Mononuclear cell (primary cell): ENCODE measurements around the gene WBP1L. TPM values are rescaled to one million over a fixed set of nuclear protein-coding genes. Genes with fewer than 3 reads are reported as not detected.

Experiments used
- H3K27me3 ChIP-seq: 2 replicates; pipeline ENCODE4 v1.6.0; 2011; ENCODE audit warnings: low read length, control low read depth; ENCODE audit not compliant: insufficient read depth
- H3K4me1 ChIP-seq: 2 replicates; pipeline ENCODE4 v1.5.1; 2011; ENCODE audit warnings: mild to moderate bottlenecking, low read length, control low read depth; ENCODE audit not compliant: insufficient read depth
- H3K4me3 ChIP-seq: 2 replicates; pipeline ENCODE4 v1.5.1; 2011; ENCODE audit warnings: mild to moderate bottlenecking, low read length, moderate library complexity
- H3K9me3 ChIP-seq: 2 replicates; pipeline ENCODE4 v1.5.1; 2011; ENCODE audit warnings: low read depth, mild to moderate bottlenecking, control low read depth, low read length
- total RNA-seq: library from RNA; depleted of rRNA; stranded (reverse); fragments of >200 nt; gene quantifications from one replicate; pipeline ENCODE4 v1.2.3, GENCODE V29; 2012

Gene WBP1L
- total RNA-seq, 1 donor = 6.7 TPM

GRCh38 chr10:102775935-102776669 is 32.4 kb downstream of the WBP1L start:
- Histone ChIP-seq H3K4me3 (no peak overlapping the region), H3K27me3 (no peaks in the 10 kb centered on the region), H3K9me3 (no peaks in the 10 kb centered on the region), H3K4me1 (peaks cover 57% of the 10 kb centered on the region)

GRCh38 chr10:102776779-102777456 is 33.2 kb downstream of the WBP1L start:
- Histone ChIP-seq H3K4me3 (no peak overlapping the region), H3K27me3 (no peaks in the 10 kb centered on the region), H3K4me1 (peaks cover 66% of the 10 kb centered on the region), H3K9me3 (no peaks in the 10 kb centered on the region)

DNA sequence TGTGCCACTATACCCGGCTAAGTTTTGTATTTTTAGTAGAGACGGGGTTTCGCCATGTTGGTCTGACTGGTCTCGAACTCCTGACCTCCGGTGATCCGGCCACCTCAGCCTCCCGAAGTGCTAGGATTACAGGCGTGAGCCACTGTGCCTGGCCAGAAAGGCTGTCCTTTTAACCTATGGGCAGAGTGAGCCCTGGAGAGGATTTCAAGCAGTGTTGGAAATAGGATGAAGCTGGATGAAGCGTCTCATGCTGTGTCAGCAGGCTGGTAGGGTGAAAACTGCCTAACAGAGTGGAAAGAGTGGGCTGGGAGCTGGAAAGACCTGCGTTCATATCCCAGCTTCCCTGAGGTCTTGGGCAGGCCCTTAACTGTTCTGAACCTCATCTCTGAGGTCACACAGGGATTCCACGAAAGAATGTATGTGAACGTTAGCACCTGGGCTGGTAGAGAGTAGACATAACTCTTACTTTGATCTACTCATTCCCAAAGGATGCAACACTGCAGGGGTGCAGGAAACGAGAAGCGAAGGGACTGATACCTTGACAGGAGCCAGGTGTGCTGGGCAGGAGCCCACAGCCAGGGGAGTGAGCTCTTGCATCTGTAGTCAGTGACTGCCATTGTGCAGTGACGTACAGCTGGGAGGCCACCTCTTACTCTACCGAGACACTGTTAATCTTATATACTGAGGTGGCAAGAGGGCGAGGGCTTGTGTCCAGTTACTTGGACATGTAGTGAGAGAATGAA is 34.1 kb downstream of the WBP1L start:
- Histone ChIP-seq H3K4me1 (peaks cover 68% of the 10 kb centered on the region), H3K27me3 (no peaks in the 10 kb centered on the region), H3K4me3 (no peak overlapping the region), H3K9me3 (no peaks in the 10 kb centered on the region)

- no peaks in the 10 kb centered on the region for H3K27me3 ChIP-seq
- H3K4me1 ChIP-seq = peaks cover 68% of the 10 kb centered on the region
- no peak overlapping the region for H3K4me3 ChIP-seq
- no peaks in the 10 kb centered on the region for H3K9me3 ChIP-seq
Measured at GRCh38 chr10:102778781-102779180, 35.0 kb downstream of the WBP1L start.

- Histone ChIP-seq H3K4me1 (peaks cover 64% of the 10 kb centered on the region), H3K27me3 (no peaks in the 10 kb centered on the region), H3K4me3 (no peak overlapping the region), H3K9me3 (no peaks in the 10 kb centered on the region)
Measured at GRCh38 chr10:102779680-102780526, 36.2 kb downstream of the WBP1L start.

- H3K4me1 ChIP-seq = peaks cover 64% of the 10 kb centered on the region
- H3K9me3 ChIP-seq = no peaks in the 10 kb centered on the region
- H3K4me3 ChIP-seq = no peak overlapping the region
- H3K27me3 ChIP-seq = no peaks in the 10 kb centered on the region
Measured at GRCh38 chr10:102780527-102780808, 36.7 kb downstream of the WBP1L start.

DNA sequence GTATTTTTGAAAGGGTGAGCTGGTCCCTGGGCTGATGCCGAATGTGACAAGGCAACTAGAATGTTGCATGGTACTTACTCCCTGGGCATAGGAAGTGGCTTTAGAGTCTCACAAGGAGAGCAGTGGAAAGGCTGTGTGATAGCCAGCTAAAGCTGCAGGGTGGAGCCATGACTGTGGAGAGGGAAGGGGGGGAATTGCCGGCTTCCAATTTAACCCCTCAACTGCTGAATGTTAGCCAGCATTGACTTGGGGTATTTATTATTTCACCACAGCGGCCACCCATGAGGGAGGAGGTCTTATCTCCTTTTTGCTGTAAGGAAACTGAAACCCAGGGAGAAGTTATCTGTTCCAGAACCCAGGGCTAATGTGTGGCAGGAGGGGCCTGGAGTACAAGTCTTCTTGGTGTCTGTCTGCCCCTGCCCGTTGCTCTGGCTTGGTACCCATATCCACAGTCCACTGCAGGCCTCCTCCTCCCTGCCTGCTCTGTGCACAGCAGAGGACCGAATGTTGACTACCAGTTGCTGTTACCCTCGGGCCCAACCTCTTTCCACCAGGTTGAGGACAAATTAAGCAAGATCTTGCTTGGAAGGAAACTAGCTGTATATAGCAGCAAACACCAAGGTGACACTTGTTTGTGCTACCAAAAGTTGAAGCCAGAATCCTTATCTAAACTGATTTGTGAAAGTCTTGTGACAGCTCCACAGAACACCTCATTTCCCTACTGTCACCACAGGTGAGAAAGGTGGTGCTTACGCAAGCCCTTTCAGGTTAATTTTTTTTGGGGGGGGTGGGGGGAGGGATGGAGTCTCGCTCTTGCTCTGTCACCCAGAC is 37.6 kb downstream of the WBP1L start:
- Histone ChIP-seq H3K4me3 (no peak overlapping the region), H3K27me3 (no peaks in the 10 kb centered on the region), H3K9me3 (no peaks in the 10 kb centered on the region), H3K4me1 (peaks cover 64% of the 10 kb centered on the region)

- H3K4me3 ChIP-seq = no peak overlapping the region
- H3K9me3 ChIP-seq = no peaks in the 10 kb centered on the region
- H3K4me1 ChIP-seq = peaks cover 64% of the 10 kb centered on the region
- no peaks in the 10 kb centered on the region for H3K27me3 ChIP-seq
Measured at GRCh38 chr10:102781921-102782557, 38.3 kb downstream of the WBP1L start.

DNA sequence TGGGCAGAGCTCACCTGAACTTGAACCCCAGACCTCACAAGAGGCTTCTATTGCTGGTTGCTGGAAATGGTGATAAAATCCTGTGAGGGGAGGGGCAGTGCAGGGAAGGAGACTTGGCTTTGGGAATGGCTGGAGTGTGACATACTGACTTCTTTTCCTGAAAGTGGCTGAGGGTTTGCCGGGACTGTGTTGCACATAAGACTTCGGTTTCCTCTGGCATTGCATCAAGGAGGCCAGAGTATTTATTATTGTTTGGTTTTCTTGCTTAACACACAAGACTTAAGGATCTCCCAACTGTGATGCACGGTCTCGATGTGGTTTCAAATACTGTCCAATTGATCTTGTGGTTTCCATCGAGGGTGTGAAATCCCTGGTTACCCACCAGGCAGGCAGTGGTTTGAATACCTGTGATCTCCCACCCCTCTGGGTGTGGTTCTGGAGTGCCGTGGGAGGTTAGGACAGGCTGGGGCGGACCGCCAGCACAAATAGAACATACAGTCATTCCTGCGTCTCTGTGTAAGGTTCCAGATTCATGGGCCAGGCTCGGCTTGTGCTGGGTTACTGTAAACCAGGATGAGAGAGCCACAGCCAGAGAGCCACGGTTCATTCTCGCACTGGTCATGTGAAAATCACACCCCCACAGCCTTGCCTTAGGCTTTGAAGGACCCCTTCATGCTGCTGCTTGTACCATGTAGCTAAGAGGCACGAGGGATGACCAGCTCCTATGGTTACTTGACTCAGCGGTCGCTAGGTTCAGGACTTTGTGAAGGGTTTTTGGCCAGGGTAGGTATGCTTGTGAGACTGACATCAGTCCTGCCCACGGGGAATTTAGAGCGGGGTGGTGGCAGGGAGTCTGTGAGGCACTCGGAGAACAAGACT is 39.2 kb downstream of the WBP1L start:
- no peaks in the 10 kb centered on the region for H3K9me3 ChIP-seq
- no peak overlapping the region for H3K4me3 ChIP-seq
- H3K27me3 ChIP-seq = no peaks in the 10 kb centered on the region
- H3K4me1 ChIP-seq = peaks cover 66% of the 10 kb centered on the region

GRCh38 chr10:102783568-102783967 is 39.8 kb downstream of the WBP1L start:
- Histone ChIP-seq H3K4me1 (peaks cover 66% of the 10 kb centered on the region), H3K27me3 (no peaks in the 10 kb centered on the region), H3K4me3 (no peak overlapping the region), H3K9me3 (no peaks in the 10 kb centered on the region)

GRCh38 chr10:102785818-102786217 is 42.1 kb downstream of the WBP1L start:
- peaks cover 62% of the 10 kb centered on the region for H3K4me1 ChIP-seq
- H3K9me3 ChIP-seq = no peaks in the 10 kb centered on the region
- H3K4me3 ChIP-seq = no peak overlapping the region
- H3K27me3 ChIP-seq = no peaks in the 10 kb centered on the region

DNA sequence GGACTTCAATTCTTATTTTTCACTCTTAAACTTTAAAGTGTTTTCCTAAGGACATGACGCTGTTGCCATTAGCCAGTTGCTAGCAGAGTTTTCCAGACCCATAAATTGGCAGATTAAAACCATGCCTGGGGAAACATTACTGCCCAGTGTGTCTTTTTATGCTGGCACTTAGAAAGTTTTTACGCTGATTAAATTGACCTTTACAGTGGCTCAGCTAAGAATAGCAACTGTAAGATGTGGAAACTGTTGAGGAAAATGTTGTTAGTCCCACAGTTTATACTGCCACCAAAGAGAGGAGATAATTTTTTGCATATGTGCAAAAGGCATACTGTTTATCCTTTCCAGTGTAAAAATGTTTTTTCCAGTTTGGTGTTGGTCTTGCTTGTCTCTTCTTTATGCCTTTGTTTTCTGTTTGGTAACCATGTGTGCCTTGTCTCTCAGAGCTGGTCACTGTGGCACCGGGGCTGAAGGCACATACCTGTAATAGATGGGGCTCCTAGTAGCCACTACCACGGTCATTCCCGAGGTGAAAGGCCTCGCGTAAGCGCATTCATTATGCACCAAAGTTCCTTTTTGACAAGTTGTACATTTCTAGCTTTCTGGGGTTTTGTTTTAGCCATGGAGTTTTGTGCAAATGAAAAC is 48.1 kb downstream of the WBP1L start:
- peaks cover 44% of the 10 kb centered on the region for H3K4me1 ChIP-seq
- no peaks in the 10 kb centered on the region for H3K27me3 ChIP-seq
- no peak overlapping the region for H3K4me3 ChIP-seq
- no peaks in the 10 kb centered on the region for H3K9me3 ChIP-seq
